HG03432 (cell line): ENCODE data around the gene FAM168B.
"Not testable (repeated sequence)": the region's sequence is repeated elsewhere in the genome, so short reads cannot be mapped to it uniquely, and the experiment has no call there.

Experiments used
- ATAC-seq: cut with Tn5 transposase; IDR thresholded peaks from one replicate; pipeline ENCODE4 v1.9.1; 2021; ENCODE audit warnings: mild to moderate bottlenecking, moderate library complexity; ENCODE audit not compliant: unreplicated experiment

The FAM168B gene

DNA sequence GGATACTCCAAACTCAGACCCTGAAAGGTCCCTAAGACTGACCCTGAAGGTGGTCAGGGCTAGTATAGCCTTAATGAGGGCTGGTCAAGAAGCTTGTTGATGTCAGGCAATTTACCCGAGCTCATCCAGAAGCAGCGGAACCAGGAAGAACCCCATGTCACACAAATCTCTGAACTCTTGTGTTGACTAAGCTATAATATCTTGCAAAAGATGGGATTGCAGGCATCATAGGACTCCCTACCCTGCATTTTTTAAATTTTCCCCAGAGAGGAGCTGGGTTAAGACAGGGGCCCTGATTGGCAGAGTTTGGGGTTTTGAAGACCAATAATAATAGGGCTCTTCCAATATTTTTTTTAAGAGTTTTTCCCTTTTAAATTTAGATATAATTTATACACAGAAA lies 9.9 kb upstream of the FAM168B start:
- no peak for ATAC-seq

DNA sequence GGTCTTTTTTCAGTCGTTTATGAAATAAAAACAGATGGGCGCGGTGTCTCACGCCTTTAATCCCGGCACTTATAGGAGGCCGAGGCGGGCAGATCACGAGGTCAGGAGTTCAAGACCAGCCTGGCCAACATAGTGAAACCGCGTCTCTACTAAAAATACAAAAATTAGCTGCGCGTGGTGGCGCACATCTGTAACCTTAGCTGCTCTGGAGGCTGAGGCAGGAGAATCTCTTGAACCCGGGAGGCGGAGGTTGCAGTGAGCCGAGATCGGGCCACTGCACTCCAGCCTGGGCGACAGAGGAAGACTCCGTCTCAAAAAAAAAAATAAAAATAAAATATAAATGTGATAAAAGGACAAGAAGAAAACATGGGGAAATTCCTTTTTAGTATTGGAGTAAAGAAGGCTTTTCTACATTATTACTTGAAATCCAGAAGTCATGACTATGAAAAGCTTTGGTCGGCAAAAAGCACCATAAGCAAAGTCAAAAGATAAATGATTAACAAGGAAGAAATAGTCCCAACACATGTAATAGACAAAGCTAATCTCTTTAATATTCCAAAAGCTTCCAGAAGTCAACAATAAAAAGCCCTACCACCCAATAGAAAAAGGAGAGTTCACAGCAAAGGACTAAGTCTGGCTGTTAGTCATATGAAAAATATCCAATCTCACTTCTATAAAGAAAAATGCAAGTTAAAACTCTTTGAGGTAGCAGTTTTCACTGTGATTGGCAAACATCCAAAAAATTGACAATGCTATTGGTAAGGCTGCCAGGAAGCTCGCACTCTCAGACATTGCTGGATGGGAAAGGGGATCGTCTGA lies 1.4 kb upstream of the FAM168B start:
- ATAC-seq: no peak

DNA sequence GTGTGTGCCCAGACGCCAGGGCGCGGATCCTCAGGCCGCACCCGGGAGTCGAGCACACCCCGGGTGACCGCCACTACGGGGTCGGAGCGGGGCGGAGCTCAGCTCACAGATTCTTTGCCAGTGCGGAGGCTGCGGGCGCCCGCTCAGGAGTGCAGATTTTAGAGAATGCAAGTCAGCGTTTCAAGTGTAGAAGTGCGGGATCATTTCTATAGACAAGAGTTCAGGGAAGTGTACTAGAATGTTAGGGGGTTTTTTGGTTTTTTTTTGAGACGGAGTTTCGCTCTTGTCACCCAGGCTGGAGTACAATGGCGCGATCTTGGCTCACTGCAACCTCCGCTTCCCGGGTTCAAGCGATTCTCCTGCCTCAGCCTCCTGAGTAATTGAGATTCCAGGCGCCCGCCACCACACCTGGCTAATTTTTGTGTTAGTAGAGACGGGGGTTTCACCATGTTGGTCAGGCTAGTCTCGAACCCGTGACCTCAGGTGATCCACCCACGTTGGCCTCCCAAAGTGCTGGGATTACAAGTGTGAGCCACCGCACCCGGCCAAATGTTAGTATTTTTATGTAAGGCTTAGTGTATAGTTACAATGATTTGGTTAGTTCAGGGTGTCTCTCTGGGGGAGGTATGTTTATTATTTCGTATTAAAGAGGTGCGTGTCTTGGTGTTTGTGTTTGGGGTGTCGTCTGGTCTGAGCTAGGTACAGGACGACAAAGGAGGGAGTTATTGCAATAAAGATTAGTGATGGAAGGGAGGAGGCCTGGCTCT lies 619 bp upstream of the FAM168B start:
- peak; percentile 72 for ATAC-seq

DNA sequence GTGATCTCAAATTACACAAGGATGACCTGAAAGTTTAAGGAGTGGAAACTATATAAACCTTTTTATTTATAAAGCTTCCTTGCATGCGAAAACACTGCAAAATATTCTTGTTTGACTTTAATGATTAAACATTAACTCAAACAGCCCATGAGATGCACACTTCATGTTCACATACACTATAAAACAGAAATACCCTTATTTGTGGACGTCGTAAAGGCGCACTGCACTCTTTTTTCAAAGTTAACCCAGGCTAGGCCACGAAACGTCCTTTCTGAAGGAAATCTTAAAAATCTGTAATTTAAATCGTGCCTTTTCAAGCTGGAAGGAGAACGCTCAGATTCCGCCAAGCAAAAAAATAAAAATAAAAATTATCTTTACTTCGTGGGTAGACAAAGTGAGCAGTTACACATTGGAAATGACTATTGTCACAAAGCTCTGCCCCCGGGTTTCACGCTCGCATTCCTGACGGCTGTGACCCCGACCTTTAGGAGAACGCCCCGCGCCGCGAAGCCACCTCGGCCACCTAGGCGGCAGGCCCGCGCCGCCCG lies 728 bp downstream of the FAM168B start:
- no peak for ATAC-seq

DNA sequence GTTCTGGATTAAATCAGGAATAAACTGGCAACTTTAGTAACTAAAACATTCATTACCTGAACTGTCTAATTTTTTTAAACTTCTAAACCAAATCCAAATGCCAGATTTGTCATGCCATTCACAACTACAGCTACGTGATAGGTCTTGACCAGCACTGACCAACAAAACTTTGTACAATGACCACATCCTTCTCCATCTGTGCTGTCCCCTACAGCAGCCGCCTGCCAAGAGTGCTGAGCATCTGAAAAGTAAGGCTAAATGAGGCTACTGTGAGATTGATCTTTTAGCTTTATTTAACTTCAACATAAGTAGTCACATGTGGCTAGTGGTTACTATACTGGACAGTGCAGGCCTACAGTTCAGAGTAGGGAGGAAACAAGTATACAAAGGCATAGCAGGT lies 7.6 kb downstream of the FAM168B start:
- ATAC-seq: no peak

DNA sequence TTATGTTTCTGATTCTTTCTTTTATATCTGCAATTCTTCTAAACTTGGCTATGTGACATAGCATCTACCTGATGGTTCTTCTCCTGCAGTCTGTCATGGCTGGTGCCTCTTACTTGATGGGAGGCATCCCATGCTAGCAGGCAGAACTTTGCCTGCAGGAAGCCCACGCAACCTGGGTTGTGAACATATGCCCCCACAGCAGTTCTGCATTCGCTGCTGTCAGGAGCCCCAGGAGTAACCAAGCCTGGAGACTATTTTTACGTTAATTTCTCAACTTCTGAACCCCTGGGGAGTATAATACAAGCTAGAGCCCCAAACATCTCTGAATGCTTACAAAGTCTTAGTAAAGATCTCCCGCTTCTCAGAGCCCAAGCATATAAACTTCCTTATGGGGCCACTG lies 12.1 kb downstream of the FAM168B start:
- no peak for ATAC-seq

DNA sequence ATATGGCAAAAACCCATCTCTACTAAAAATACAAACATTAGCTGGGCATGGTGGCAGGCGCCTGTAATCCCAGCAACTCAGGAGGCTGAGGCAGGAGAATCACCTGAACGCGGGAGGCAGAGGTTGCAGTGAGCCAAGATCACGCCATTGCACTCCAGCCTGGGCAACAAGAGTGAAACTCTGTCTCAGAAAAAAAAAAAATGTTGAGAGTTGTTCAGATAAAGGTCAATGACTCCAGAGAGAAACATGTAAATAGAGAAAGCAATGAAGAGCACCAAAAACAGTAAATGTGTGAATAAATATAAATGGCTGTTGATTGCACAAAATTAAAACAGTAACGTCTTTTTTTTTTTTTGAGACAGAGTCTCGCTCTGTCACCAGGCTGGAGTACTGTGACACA lies 13.3 kb downstream of the FAM168B start:
- not testable (repeated sequence) for ATAC-seq

DNA sequence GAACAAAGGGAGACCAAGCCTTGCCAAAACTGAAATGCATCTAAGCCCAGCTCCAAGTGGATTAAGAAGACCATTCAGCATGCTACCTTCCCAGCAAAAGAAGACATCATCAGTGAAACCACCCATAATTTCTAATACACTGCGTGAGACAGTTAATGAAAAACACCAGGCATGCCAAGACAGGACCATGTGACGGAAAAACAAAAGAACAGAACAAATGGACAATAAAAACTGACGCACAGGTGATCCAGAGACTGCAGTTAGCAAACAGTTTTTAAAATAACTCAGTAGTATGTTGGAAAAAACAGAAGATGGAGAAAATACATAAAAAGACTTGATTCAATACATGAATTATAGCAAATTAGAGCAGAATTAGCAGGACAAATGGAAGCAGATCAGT lies 15.3 kb downstream of the FAM168B start:
- ATAC-seq: no peak

DNA sequence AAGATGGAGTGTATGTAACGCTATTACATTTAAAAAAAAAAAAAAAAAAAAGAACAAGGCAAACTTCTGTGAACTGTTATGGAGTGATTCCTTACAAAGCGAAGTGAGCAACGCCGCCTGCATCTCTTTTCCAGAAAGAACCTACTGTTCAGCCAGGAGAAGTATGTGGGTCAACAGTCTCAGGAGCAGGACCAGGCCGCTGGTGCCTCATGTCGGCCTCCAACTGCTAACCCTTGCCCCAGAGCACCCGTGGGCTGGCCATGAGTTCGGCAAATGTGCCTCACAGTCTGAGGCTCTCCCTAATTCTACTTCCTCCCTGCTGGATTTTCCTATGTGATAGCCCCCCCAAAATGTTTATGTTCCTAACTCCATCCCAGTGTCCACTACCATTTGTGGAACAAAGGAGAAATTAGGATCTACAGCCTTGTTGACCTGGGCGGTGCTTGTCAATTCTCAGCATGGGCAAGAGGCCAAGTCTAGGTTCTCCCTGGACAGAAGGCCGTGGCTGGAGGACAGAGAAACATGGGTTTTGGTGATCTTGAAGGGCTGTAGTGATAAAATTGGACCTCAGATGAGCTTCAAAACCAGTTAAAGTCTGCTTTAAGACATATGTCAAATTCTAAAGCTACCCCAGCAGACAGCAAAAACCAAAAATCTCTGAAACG lies 15.9 kb downstream of the FAM168B start:
- no peak for ATAC-seq

DNA sequence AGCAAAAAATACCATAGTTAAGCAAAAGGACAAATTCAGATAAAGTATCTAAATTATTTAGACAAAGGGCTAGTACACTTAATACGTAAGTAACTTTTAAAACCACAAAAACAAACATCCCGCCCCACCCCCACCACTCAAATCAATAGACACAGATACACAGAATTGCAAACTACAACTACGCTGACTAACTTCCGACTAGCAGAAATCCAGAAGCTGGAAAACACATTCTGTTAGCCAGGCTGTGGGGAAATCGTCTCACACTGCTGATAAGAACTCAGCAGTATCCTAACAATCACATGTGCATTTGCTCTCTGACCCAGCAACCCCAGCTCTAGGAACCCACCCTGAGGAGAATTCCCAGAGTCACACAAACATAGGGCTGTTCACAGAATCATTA lies 16.6 kb downstream of the FAM168B start:
- no peak for ATAC-seq

DNA sequence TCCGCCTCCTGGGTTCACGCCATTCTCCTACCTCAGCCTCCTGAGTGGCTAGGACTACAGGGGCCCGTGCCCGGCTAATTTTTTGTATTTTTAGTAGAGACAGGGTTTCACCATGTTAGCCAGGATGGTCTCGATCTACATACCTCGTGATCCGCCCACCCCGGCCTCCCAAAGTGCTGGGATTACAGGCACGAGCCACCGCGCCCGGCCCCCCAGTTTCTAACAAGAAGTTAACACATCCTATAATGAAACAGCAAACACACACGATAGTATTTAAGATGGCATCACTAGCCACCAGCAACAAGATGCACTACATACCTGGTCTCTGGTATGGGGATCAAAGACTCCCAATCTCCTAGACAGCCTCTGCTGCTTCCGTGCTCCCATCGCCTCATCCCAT lies 17.7 kb downstream of the FAM168B start:
- not testable (repeated sequence) for ATAC-seq

DNA sequence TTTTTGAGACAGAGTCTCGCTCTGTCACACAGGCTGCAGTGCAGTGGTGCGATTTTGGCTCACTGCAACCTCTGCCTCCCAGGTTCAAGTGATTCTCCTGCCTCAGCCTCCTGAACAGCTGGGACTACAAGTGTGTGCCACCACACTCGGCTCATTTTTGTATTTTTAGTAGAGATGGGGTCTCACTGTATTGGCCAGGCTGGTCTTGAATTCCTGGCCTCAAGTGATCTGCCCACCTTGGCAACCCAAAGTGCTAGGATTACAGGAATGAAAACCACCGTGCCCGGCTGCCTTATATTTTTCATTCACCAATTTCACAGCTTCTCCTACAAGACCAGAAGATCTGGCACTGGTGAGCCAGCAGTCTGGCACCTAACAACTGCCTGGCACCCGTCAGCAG lies 25.1 kb downstream of the FAM168B start:
- not testable (repeated sequence) for ATAC-seq

DNA sequence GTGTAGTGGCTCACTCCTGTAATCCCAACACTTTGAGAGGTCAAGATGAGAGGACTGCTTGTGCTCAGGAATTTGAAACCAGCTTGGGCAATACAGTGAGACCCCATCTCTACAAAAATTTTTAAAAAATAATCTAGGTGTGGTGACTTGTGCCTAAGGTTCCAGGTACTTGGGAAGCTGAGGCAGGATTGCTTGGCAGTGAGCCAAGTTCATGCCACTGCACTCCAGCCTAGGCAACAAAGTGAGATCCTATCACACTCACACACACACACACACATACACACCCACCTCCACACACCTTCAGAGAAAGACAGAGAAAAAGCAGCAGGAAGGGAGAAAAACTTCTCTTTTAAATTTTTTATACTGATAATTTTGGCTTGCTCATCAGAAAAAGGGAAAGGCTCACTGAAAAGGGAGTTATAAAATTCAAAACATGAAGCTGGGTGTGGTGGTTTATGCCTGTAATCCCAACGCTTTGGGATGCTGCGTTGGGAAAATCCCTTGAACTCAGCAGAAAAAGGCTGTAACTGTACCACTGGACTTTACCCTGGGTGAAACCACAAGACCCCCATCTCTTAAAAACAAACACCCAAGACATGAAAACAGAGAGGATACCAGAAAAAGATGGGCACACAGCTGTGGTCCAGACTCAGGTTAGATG lies 25.7 kb downstream of the FAM168B start:
- ATAC-seq: no peak

DNA sequence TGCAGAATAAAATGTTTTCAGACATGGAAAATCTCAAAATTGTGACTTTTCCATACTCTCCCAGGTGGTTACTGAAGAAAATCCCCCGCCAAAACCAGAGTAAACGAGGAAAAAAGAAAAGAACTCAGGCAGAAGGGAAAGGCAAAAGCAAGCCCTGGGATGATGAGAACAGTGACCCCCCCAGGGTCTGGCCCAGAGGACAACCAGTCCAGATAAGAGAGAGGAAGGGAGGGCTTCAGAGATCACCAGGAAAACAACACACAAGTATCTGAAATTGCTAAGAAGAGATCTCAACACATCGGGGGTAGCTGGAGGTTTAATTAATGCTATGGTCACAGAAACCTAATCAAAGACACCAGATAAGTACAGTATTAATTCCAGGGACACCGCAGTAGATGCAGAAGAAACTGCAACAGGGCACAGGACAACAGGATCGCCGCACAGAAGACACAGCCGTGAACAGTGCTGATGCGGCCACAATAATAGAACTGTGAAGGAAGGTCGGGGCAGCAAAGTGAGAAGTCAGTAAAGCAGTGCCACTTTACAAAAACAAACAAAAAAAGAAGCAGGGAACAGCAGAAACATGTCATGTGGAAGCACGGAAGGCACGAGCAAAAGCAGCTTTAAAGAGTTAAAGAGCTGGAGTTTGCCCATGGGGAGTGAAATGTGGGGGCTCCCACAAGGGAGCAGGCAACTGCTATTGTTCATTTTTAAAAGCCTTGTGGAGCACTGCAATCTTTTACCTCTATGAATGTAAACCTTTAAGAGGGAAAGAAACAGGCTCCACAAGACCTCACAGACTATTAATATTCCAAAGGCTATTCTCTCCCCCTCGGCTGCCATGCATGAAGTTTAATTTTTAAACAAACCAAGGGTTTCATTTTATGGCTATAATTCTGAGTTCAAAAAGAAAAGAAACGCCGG lies 28.4 kb downstream of the FAM168B start:
- ATAC-seq: no peak

DNA sequence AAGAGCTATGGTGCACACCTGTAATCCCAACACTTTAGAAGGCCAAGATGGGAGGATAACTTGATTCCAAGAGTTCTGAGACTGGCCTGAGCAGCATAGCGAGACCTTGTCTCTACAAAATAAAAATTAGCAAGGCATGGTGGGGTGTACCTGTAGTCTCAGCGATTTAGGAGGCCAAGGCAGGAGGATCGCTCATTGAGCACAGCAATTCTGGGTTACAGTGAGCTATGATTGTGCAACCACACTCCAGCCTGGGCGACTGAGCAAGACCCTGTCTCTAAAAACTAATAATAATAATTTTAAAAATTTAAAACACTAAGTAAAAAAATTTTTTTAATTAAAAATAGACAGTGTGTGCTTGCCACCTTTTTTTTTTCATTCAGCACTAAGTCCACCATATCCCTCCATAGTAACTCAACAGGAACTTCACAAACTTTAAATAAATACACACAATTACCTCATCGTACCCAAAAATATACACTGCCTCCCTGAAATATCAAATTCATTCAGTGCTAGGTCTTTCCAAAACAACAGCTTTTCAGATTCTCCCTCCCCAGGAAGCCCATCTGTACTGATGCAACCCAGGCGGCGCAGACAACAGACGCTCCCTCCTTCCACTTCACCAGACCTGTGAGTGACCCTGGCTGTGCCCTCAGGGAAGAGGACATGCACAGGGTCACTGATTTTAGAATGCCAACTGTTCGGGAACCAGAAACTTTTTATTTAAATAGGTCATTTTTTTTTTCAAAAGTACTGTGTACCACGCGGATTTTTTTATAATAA lies 29.6 kb downstream of the FAM168B start:
- ATAC-seq: no peak

DNA sequence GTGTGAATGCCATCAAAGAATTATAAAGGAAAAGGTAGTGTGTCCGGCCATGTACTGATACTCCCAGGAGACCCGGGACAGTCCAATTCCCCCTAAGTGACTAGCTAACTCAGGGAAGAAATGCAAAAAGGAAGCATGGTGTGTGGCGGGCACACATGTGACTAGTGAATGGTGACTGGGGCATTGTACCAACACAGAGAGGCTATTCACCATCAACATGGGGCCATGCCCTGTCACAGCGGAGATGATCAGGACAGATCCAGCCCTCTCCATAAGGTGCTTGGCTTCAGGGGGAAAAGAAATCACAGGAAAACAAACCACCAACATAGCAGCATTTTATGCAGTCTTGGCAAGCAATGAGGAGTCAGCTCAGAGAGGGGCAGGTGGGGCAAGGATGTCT lies 34.3 kb downstream of the FAM168B start:
- no peak for ATAC-seq

DNA sequence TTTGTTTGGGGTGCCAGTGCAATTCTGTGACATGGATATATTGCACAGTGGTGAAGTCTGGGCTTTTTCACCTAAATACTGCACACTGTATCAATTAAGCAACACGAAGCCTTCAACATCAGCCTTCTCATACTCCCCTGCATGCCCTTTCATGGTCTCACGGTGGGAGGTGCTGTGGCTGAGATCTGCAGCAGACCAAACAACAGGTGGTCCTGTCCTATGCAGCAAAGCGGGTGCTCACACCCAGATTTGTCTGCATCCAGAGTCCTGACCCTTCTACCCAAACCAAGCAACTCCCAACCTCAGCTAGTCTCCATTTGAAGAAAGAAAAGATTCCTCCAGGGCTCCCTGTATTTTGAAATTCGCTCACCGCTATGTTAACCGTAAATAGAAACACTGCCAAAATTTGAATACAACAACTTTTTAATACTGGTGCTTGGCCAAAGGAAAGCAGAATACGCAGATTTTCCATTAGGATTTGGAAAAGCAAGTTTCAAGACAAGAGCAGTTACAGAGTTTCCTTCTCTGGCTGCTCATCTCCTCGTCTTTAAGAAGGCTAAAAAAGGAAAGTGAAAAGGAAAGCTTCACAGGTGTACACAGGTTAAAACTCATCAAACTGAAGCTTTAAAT lies 34.9 kb downstream of the FAM168B start:
- no peak for ATAC-seq

DNA sequence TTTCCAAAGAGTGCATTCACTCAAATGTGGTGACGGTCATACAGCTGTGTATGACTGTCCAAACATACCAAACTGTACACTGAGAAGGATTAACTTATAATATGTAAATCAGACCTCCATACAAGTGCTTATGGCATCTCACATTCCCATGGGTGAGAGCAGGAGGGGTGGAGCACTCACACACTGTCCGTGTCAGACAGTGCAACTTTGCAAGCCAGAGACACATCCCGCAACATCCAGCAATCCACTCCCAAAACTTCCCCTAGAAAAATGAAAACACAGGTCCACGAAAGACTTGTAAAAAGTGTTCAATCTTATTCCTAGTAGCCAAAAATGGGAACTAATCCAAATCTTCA lies 36.4 kb downstream of the FAM168B start:
- no peak for ATAC-seq
